NCI-H1694 (cell line): Measurements from ENCODE around the gene ADCY7.

Experiments used
- DNase-seq: peaks from one replicate; lab custom pipeline; 2025; lab: John Stamatoyannopoulos, UW

The ADCY7 gene

DNA sequence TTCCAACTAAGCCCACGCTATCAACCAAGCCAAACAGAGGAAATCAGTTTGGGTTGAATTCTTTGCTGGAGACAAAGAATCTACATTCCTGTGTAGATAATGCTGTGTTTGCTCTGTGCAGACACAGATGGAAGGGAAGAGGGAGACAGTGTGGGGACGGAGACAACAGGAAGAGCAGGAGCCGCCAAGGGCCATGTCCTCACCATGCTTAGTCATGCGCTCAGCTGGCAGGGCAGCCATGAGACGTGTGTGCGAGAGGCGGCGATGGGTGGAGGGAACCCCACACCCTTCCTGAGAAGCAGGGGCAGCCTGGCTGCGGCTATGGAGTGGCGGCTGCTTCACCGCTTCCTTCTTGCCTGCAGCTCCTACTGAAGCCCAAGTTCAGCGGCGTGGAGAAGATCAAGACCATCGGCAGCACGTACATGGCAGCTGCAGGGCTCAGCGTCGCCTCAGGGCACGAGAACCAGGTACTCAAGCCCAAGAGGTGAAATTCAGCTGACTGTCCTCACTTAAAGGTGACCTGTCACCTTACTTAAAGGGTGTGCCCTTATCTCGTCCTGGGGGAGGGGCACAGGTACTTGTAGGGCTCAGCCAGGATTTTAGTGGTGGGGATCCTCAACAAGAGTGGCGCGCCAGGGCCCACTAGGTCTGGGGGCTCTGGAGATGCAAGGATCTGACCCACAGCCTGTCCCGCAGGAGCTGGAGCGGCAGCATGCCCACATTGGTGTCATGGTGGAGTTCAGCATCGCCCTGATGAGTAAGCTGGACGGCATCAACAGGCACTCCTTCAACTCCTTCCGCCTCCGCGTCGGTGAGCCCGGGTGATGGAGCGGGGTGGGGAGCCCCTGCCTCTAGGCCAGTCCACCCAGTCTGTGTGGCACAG is 47.5 kb downstream of the ADCY7 start:
- no peak for DNase-seq

GRCh38 chr16:50314665-50315064 is 48.3 kb downstream of the ADCY7 start:
- DNase-seq = no peak

DNA sequence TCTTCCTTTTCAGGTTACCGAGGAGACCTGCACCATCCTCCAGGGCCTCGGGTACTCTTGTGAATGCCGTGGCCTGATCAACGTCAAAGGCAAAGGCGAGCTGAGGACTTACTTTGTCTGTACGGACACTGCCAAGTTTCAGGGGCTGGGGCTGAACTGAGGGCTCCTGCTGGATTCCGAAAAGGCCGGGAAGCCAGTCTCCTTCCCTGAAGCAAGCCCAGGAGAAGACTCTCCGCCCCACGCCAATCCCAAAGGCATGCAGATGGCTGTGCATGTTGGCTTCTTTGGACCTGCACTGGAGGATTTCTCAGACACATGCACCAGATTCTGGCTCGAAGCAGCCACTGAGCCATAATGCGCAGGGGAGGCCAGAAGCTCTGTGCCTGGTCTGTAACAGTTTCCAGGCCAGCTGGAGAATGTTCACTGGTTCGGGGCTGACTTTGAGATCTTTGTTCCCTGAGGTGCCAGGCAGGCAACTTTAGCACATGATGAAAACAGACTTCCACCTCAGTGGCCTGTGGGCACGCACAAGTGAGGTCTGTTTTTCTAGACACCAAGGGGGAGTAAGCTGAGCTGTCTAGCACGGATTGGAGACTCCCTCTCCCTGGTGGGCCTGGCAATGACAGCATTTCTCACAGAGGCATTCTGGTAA is 49.1 kb downstream of the ADCY7 start:
- no peak for DNase-seq

GRCh38 chr16:50316102-50316847 is 49.9 kb downstream of the ADCY7 start:
- DNase-seq = no peak

GRCh38 chr16:50316848-50317630 is 50.7 kb downstream of the ADCY7 start:
- DNase-seq = no peak

DNA sequence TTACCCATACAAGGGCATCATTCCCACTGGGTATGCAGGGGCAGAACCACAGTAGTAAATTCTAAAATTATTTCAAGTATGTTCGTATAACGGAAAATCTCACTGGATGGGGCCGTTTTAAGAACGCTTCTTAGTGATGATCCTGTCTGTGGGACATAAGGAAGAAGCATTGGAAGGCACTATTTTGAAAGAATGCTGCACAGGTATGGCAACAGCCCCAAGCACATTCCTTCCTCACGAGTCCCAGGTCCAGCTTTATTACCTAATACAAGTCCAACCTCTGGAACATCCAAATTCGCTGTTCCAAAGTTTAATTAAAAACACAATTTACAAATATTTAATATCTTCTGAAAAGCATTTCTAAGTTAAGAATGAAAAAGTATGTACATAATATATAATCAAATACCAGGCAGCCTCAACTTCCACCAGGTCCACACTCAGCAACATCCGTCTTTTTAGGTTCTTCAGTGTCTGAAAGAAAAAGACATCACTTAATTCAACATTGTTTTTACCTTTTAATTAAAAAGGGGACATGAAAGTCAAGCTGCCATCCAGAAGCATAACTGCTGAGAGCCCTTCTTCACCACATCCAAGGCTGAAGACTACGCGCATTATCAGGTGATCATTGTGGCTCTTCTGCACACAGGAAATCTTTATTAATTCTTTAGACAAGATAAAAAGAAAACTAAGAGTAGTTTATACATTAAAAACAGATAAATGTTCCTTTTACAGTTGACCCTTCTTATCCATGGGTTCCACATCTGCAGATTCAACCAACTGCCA is 52.6 kb downstream of the ADCY7 start:
- DNase-seq = no peak

DNA sequence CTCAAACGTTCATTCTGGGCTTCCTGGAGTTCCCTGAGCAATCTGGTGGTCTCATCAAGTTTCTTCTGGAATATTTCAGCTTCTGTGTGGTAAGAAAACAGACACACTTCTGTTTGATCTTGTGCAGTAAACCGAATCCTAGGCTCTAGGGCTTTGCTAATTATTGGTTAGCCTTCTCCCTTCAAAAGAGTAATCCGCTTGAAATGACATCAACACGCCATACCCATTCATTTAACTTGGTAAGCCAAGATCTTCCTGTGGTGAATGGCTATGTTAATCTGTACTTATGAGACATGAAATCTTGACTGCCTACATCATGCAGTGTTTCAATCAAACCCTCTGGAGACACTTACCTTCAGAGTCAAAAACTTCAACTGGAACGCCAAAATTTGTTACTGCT is 54.0 kb downstream of the ADCY7 start:
- no peak for DNase-seq

DNA sequence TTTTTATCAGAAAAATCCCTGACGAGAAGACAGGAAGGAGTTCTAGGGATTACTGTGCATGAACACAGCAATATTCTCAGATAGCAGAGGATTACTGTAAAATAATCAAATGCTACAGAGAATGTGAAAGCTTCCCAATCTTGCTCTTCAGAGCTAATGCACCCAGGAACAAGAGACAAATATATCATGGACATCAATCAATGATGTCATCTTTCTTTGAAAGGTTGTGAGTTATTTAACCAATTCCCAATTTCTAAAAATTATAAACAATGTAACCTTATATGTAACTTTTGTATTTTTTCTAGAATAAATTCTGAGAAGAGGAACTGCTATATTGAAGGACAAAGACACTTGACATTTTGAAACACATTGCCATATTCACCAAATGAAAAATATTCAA is 56.0 kb downstream of the ADCY7 start:
- DNase-seq = no peak

- peak; percentile 67 for DNase-seq
Measured at GRCh38 chr16:50323335-50324011, 57.1 kb downstream of the ADCY7 start.

DNA sequence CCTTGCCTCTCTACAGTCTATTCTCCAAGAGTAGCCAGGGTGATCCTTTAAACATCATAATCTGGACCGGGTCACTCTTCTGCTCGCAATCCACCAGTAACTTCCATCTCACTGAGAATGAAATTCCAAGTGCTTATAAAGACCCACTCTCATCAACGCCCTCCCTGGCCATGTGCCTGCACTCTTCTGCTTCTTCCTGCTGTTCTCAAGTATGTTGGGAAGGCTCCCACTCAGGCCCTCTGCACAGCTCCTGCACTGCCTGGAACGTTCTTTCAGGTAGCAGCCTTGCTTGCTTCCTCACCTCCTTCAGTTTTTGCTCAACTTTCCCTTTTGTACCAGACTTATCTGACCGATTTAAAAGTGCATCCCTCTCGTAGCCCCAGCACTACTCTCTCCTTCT is 58.0 kb downstream of the ADCY7 start:
- no peak for DNase-seq

DNA sequence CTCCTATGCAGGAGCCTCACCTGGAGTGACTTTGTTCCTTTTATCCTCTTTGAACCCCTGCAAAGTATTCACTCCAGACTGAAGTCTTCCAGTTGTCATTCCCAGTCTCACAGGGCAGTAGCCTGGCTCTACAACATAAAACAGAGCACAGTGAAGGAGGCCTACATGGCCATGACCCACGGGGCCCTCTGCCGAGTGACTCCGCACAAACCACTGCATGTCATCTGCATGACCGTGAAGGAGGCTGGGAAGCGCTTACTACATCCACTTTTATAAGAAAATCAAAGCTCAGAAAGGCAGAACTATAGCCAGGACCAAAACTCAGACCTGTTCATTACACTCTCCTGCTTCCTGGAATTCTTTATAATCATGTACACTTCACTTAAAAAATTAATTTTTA is 59.9 kb downstream of the ADCY7 start:
- DNase-seq = no peak

DNA sequence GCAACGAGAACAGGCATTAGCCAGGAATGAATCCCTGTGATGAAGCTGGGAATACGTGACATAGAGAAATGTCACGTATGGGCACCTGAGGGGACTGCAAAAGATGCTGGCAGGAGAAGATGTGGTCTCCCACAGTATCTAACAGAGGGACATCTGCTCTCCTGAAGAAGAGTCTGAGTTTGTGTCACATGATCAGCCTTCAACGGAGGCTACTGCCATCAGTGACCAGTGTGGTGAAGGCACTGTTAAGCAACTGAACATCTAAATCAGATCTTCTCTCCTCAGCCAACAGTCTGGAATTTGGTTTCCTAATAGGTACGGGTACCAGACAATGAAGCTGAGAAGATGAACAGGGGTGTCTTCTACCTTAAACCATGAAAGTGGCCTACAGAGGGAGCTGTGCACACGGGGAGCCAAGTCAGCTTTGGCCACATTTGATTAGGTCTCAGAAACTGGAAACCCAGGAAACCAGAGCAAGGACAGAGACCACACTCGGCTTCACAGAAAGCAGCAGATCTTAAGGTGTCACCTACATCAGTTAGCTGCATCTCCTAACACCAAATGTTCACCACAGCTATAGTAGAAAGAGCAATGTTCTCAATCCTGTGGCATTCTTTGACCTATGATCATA is 60.6 kb downstream of the ADCY7 start:
- no peak for DNase-seq

DNA sequence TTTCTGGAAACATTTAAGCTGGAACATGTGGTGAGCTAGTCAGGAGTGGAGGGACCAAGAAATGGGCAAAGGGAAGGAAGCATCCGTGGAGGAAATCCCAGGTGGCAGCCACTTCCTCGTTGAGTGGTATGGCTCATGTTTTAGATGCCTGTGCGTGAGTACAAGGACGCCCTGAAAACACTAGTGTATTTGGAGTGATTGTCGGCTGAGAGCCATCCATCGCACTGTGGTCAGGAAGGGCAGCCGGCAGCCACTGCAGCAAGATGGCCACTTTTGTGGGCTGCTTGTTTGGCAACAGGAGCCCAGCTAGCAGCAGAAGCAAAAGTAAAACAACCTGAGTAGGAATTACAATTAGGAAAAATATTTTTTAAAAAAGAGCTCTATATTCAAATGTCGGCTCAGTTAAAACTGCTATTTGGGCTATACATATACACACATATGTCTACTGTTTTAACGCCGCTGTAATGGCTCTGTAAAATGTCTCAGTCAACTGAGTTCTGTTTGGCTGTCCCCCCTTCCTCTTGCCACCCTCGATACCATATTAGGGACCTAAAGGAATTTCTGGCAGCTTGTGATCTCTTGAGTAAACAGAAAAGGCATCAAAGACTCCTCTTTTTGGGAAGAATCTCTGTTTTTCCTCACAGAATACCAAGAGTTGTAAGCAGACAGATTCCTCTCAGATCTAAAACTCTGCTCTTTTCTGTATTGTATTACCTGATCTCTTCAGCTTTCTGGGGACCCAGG is 63.3 kb downstream of the ADCY7 start:
- DNase-seq = no peak

DNA sequence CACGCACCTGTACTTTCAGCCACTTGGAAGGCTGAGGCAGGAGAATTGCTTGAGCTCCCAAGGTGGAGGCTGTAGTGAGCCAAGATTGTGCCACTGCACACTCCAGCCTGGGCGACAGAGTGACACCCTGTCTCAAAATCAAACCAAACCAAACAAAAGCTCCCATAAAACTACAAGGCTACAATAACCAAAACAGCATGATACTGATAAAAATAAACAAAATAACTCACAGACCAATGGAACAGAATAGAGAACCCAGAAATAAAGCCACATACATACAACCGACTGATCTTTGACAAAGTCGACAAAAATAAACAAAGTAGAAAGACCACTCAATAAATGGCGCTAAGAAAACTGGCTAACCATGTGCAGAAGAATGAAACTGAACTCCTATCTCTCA is 65.2 kb downstream of the ADCY7 start:
- DNase-seq = no peak

DNA sequence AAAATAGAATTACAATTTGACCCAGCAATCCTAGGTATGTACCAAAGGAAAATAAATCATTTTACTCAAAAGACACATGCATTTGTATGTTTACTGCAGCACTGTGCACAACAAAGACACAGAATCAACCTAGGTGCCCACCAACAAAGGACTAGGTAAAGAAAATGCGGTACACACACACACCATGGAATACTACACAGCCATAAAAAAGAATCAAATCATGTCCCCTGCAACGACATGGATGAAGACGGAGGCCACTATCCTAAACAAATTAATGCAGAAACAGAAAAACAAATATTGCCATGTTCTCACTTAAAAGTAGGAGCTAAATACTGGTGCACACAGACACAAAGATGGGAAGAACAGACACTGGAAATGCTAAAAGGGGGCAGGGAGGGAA is 66.2 kb downstream of the ADCY7 start:
- no peak for DNase-seq

DNA sequence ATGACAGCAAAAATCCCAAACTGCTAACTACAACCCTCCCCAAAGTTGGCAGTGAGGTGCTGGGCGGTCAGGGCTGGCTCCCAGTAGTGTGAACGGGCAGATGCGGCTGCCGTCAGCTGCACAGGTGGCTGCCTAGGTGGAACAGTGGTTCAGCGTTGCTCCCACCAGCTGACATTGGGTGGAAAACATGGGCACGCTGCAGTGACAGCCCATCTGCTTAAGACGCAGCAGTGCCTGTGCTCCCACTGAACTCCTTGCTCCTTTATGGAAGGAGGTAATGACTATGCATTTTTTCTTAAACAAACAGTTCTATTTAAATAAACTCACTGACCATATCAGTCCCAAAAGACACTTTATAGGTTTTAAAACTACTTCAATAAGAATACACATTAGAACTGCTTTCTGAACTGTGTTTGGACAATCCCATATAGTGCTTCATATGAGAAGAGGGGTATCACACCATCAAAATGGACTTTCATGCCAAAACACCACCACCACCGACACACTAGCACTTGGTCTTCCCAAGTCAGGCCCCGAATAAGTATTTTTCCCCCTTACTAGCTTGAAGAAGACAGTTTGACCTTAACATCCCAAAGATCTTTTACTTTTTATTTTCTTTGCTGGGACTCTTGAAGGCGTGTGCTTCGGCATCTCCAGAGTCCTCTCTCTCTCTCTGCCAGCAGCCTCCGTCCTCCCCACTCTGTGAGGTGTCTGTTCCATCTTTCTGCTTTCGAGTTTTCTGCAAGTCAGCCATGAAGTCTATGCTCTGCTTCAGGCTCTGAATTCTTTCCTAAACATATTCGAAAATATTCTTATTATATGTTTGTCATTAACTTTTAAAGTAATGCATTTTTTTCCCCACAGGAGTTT is 68.0 kb downstream of the ADCY7 start:
- no peak for DNase-seq

GRCh38 chr16:50335196-50335958 is 69.0 kb downstream of the ADCY7 start:
- no peak for DNase-seq

DNA sequence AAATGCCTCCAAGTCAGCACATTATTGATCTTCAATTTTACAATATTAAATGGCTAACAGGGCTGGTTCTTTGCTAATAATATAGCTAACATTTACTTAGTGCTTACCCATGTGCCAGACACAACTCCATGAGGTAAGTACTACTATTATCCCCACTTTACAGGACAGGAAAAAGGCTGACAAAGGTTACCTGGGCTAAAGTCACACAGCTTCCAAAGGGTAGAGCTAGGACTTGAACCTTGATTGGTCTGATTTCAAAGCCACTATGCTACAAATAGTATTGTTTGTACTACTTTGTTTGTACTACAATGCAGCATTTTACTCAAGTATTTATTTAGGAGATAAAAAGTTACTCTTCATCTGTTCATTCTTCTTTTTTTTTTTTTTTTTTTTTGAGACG is 70.5 kb downstream of the ADCY7 start:
- no peak for DNase-seq
